DMS53 (cell line): Measurements from ENCODE around the gene PTPRR.

Source experiments
- DNase-seq: peaks from one replicate; lab custom pipeline; 2025; lab: John Stamatoyannopoulos, UW

PTPRR gene

DNA sequence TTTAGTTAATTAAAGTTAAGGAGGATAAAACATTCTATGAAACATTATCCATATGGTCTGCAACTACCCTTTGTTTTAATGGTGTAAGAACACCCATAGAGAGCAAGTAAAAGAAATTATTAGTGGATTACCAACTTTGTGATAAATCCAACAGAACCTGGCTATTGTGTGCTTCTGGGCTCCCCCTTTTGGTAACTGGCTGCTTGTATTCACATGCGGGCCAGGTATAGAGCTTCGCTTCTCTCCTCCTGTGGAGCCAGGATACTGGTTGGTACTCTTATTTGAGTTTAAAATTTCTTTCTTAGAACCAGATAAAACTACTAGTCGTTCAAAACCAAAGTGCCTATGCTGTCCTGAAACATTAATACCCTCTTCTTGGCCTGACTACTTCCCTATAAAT is 81.0 kb downstream of the PTPRR start:
- no peak for DNase-seq

- DNase-seq = no peak
Observed at GRCh38 chr12:70838127-70838526, 82.4 kb downstream of the PTPRR start.

DNA sequence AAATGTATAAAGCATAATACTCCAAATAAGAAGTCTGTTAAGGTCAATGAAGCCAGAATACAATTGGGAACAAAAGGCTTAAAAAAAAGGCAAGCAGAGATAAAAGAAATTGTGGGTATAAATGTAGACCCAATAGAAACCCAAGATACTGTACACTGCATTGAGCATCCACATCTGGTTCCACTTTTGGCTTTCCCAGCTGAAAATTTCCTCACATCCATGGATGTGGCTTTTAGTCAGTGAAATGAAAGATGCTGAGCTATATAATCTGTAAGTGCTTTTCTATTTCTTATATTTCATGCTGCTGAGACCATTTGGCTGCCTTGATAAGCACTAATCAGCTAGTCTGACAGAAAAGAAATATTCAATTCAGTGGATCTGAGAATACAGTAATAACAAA is 83.5 kb downstream of the PTPRR start:
- DNase-seq = no peak

- peak; percentile 27 for DNase-seq
Observed at GRCh38 chr12:70835948-70836347, 84.6 kb downstream of the PTPRR start.

GRCh38 chr12:70831543-70831942 is 89.0 kb downstream of the PTPRR start:
- DNase-seq = no peak

DNA sequence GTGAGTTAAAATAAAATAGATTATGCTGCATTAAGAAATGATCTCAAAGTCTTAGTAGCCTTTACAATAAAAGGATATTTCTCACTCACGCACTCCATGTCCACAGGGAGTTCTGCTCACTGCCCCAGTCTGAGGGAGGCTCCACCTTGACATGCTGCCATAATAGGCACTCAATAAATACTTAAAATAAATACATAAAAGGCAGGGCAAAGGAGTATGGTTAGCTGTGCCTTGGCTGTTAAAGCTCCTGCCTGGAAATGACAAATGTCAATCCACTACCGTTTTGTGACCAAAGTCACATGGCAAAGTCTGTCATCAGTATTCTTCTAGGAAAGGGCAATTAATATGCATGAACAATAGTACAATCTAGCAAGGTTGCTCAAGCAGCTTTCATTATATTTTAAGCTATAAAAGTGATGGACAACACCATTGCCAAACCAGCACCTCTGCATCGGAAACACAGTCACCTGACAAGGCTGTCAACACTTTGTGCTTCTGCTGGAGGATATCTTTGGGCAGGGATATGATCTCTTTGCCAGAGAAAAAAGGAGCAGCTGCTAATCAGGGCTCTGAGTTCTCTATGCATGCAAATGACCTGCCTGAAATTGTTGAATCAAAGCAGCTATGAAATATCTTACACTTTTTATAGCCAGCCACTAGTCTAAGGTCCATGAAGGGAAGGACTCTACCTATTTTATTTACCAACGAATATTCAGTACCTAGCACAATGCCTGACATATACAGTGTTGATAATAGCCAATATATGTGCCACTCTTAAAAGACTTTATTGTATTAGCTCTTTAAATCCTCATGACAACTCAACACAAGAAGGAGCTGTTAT is 90.1 kb downstream of the PTPRR start:
- DNase-seq = no peak

GRCh38 chr12:70829070-70829469 is 91.5 kb downstream of the PTPRR start:
- DNase-seq = no peak

GRCh38 chr12:70828351-70828750 is 92.2 kb downstream of the PTPRR start:
- DNase-seq = no peak

DNA sequence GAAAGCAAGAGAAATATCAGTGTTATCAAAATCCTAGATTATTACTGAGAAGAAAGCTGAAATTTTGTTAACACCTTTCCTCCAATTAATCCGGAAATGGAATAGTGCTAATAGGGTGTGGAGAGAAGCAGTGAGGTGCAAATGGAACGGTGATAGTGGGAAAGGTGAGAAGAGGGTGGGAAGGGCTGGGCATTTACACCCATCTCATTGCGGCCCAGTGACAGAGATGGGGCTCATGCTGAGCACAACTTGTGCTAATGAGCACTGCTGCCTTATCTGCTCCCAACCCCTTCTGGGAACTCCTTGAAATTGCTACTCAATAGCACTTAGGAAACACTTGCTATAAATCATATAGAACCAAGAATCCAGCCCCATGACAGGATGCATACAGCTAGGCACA is 94.4 kb downstream of the PTPRR start:
- no peak for DNase-seq

- peak; percentile 16 for DNase-seq
Observed at GRCh38 chr12:70824511-70824910, 96.0 kb downstream of the PTPRR start.

DNA sequence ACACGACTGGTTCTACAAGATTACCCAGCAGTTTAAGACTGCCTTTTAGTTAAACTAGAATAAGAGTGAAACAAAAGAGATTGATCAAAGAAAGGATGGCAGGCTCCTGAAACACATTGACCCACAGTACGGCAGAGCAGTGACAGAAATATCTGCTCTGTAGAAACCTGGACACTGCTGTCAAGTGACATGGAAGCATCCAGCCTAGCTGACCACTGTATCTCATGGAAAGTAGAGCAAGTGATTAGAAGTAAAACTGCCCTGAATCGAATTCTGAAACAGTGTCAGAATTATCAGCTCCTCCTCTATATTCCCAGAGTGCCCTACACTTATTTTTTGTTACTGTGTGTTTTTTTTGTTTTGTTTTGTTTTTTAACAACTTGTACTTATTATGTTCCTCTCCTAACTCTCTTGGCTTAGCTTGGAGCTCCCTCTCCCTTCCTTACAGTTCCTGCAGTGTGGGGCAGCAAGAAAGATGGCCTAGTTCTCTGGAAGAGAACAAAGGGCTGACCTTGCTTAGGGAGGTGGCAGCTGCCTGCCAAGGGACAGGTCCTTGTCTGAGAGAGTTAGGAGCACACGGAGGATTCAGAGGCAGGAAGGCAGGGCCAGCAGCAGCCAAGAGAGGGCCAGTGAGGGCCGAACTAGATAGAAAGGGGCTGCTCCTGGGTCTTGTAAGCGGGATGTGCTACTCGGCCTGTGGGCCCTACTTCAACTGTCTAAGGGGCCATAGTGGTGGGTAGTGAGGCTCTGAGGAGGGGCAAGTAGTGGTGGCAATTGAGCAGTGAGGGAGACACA is 97.2 kb downstream of the PTPRR start:
- peak; percentile 29 for DNase-seq

DNA sequence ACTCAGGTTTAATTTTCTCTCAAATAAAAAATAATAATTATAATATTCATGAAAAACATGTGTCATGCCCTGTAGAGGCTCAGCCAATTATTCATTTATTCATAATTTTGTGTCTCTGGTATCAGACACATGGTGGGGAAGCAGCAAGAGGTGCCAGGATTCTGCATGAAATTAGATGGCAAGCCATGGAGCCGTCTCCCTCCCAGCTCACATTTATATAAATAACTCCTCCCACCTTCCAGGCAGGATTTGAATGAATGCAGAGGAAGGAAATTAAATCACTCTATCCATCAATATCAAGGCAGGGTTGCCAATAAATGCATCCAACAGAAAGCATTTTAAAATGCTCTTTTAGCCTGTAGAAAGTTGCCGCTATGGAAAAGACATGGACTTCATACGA is 98.1 kb downstream of the PTPRR start:
- no peak for DNase-seq

DNA sequence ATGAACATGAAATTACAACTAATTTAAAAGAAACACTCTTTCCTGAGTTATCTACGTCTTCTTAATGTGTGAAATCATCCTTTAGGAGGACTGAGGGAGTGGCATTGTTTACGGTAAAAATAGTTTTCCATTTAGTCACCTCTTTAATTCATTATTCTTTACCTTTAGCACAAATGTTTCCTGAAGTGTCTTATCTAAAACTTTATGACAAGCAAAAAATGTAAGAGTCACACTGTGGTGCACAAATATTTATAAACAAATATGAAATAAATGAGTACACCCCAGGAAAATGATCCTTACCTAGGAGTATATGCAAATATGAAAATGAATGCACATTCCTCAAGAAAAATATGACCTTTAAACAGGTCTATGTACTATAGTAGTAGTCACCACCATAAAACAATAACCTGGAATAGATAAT is 104.6 kb downstream of the PTPRR start:
- DNase-seq = no peak

GRCh38 chr12:70815056-70815455 is 105.5 kb downstream of the PTPRR start:
- DNase-seq = no peak

- DNase-seq = no peak
Observed at GRCh38 chr12:70813559-70813958, 107.0 kb downstream of the PTPRR start.

- DNase-seq = no peak
Observed at GRCh38 chr12:70812136-70812535, 108.4 kb downstream of the PTPRR start.

DNA sequence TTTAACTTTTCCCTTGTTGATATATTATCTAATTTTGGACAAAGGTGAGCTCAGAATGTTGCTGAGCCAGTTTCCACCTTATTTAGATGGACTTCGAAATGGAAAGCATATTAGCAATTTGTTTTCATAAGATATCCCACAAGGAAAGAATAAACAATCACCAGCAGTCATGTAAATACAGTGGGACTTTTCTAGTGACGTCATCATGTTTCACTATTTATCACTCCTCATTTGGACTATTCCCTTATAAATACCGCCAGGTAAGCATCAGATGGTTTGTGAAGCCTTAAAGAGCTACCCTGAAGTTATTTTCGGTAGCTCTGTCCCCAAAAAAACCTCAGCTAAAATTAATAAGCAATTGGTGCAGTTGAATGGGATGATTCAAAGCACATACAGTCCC is 110.7 kb downstream of the PTPRR start:
- peak; percentile 37 for DNase-seq

DNA sequence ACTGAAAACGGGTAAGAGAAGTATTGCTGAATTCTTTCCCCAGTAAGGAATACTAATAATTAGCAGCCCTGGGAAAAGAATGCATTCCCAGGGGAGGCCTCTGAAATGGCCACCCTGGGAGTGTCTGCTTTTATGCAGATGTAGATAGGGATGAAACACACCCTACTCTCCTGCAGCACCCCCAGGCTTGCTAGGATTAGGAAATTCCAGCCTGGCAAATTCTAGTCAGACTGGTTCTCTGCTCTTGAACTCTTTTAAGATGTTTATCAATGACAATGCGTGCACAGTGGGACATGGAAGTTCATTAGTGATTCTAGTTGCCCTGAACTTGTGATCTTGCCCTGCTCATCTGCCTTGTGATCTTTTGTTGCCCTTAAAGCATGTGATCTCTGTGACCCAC is 112.5 kb downstream of the PTPRR start:
- DNase-seq = peak; percentile 31

DNA sequence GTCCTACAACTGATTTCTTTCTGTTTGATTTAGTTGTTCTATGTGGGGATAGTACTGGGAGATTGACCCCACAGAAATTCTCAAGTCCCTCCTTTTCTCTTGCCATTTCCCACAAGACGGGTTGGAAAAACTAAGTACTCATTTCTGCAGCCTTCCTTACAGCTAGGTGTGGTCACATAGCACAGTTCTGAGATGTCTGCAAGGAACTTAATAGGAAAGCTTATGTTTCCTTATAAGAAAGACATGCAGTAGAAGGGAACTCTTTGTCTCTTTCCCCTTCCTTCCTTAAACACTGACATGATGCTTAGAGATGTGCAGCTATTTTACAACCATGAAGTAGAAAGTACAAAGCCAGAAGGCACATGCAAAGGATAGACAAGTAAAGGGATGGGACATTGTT is 113.7 kb downstream of the PTPRR start:
- DNase-seq = no peak

DNA sequence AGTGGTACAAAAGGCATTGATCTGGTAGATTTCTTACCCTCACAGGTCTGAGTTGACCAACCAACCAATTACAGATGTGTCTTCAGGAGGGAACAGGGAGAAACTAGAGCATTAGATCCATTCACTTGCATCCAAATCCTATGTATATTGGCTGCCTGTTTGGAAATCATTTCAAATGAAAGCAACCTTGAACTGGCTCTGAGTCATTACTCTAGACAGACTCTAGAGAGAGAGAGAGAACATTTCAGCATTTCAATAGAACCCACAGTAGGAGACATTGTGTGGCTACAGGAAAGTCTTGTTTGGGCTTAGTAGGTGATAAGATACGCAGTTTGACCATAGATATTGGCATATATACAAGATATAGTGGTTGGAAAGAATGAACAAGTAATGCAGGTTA is 114.5 kb downstream of the PTPRR start:
- no peak for DNase-seq

- DNase-seq = no peak
Observed at GRCh38 chr12:70798016-70798783, 122.3 kb downstream of the PTPRR start.

DNA sequence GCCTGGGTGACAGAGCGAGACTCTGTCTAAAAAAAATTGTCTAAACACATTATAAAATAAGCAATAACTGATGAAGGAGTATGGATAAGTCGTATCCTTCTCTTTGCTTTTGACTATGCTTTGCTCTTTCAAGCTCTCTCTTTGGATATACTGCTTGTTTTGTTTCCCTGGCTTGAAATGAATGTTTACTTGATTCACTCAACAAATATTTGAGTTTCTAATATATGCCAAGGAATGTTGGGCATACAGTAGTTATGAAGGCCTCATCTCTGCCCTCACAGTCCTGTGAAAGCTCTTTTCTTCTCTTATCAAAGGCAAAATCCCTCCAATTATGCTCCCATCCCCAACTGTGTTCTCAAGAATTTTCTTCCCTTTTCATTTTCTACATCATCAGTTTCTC is 123.5 kb downstream of the PTPRR start:
- peak; percentile 71 for DNase-seq

DNA sequence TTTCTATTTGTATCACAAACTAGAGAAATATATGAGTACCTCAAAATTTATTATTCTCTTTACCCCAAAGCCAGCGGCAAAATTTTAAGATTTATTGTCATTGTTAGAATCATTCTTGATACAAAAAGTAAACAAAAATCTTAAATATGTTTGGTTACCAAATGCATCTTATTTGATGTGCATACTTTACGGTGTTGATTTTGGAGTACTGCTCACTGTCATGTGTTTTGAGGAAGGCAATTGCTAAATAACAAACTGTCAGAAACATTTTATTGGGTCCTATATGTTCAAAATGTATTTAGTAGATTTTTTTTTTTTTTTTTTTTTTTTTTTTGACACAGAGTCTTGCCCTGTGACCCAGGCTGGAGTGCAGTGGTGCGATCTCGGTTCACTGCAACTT is 124.9 kb downstream of the PTPRR start:
- DNase-seq = no peak
